K562 (cell line): ENCODE measurements around the gene ABCC1. TPM values are rescaled to one million over a fixed set of nuclear protein-coding genes. Genes with fewer than 3 reads are reported as not detected.

Experiments
- ATAC-seq: fragments of 200-7000 bp; cut with Tn5 transposase; 3 replicates; pipeline ENCODE4 v1.9.1; 2020; ENCODE audit warnings: moderate library complexity
- BruUV-seq: library from RNA; stranded (reverse); fragments of 400-500 nt; replicated peaks from 2 replicates; lab custom pipeline; 2021; lab: Mats Ljungman, UMichigan
- CTCF ChIA-PET: fragments of 300-600 bp; formaldehyde crosslinking; extraction: SDS; loops from one replicate; lab custom pipeline; 2021; ENCODE audit warnings: low intra/inter-chr PET ratio; lab: Yijun Ruan, JAX
- POLR2A ChIA-PET: fragments of 300-600, 350-650 bp; sonication (Branson Sonifier 250); formaldehyde crosslinking; extraction: SDS; loops from one replicate; lab custom pipeline; 2021; ENCODE audit warnings: antibody characterized with exemption, inconsistent platforms; lab: Yijun Ruan, JAX
- DNase-seq, 4 experiments: peaks; one replicate each; pipeline versions ENCODE4 v3.0.0 to v3.0.0-alpha.2; 2011 to 2018; ENCODE audit warnings: low spot score in 3 of 4, mixed read lengths in 3 of 4; ENCODE audit errors: extremely low read depth in 1 of 4
- FAIRE-seq: peaks from 2 replicates; lab custom pipeline; 2011; peaks lifted over from hg19 to GRCh38; lab: Jason Lieb, UNC
- H2AFZ ChIP-seq: 2 replicates; pipeline ENCODE4 v1.6.0; 2011; ENCODE audit warnings: low read depth, low read length, control low read depth, inconsistent platforms
- H3K27ac ChIP-seq: fragments of 200-600 bp; 3 replicates; pipeline ENCODE4 v1.8.0; 2011; ENCODE audit warnings: low read depth, mild to moderate bottlenecking, control low read depth, inconsistent platforms, low read length, moderate library complexity, mixed read lengths; ENCODE audit errors: extremely low read depth
- H3K27me3 ChIP-seq, 2 experiments: fragments of 300-600 bp in 1 of 2; 2 replicates in 1 of 2; 3 replicates in 1 of 2; pipeline versions ENCODE4 v1.6.0 to v1.8.0; 2011; ENCODE audit warnings: inconsistent platforms in 2 of 2, low read length in 2 of 2, mild to moderate bottlenecking in 1 of 2, mixed read lengths in 1 of 2, moderate library complexity in 1 of 2; ENCODE audit not compliant: control insufficient read depth in 2 of 2, insufficient read depth in 2 of 2
- H3K36me3 ChIP-seq: fragments of 300-600 bp; 3 replicates; pipeline ENCODE4 v1.8.0; 2011; ENCODE audit warnings: mild to moderate bottlenecking, low read length, inconsistent platforms; ENCODE audit not compliant: control insufficient read depth, insufficient read depth
- H3K4me1 ChIP-seq, 2 experiments: fragments of 200-600 bp in 1 of 2; replicated peaks in 1 of 2; 2 replicates in 1 of 2; 3 replicates in 1 of 2; pipeline versions ENCODE4 v1.5.1 to v1.8.0; 2011; ENCODE audit warnings: inconsistent platforms in 2 of 2, low read length in 2 of 2, mild to moderate bottlenecking in 1 of 2, mixed read lengths in 1 of 2, moderate library complexity in 1 of 2; ENCODE audit not compliant: control insufficient read depth in 2 of 2, insufficient read depth in 2 of 2
- H3K4me2 ChIP-seq: 2 replicates; pipeline ENCODE4 v1.6.1; 2011; ENCODE audit warnings: low read length, control low read depth, inconsistent platforms, mixed read lengths; ENCODE audit not compliant: insufficient read depth
- H3K4me3 ChIP-seq: fragments of 200-600 bp; sonication (generic), shearing (Covaris generic); 2 replicates; pipeline ENCODE4 v1.5.1; 2016; ENCODE audit warnings: control low read depth, inconsistent platforms
- H3K79me2 ChIP-seq: fragments of 200-600 bp; 3 replicates; pipeline ENCODE4 v1.8.0; 2011; ENCODE audit warnings: low read length, inconsistent platforms; ENCODE audit not compliant: control insufficient read depth, insufficient read depth
- H3K9ac ChIP-seq, 2 experiments: 2 replicates each; pipeline versions ENCODE4 v1.6.0 to v1.6.1; 2011; ENCODE audit warnings: low read depth in 2 of 2, low read length in 2 of 2, control low read depth in 1 of 2, inconsistent platforms in 1 of 2, mild to moderate bottlenecking in 1 of 2, mixed read lengths in 1 of 2; ENCODE audit not compliant: insufficient read depth in 1 of 2
- H3K9me1 ChIP-seq: one replicate; pipeline ENCODE4 v1.6.0; 2011; ENCODE audit warnings: inconsistent platforms, mild to moderate bottlenecking, low read length, moderate library complexity; ENCODE audit not compliant: control insufficient read depth, insufficient read depth
- H3K9me3 ChIP-seq: replicated peaks from 2 replicates; pipeline ENCODE4 v1.5.1; 2011; ENCODE audit warnings: low read depth, low read length, inconsistent platforms; ENCODE audit not compliant: control insufficient read depth, insufficient read depth
- H4K20me1 ChIP-seq: replicated peaks from 2 replicates; pipeline ENCODE4 v1.6.1; 2011; ENCODE audit warnings: low read length, inconsistent platforms, mixed read lengths; ENCODE audit not compliant: control insufficient read depth, insufficient read depth
- FOXA1 ChIP-seq: fragments of 450-650 bp; IDR thresholded peaks from 2 replicates; pipeline ENCODE4 v1.6.1; 2016; ENCODE audit warnings: mild to moderate bottlenecking, borderline replicate concordance
- HOXB6 ChIP-seq: fragments of 250-450 bp; sonication (Bioruptor Pico); IDR thresholded peaks from 2 replicates; pipeline ENCODE4 v1.5.1; 2022; ENCODE audit warnings: mild to moderate bottlenecking, borderline replicate concordance
- POLR3A ChIP-seq: IDR thresholded peaks from 2 replicates; pipeline ENCODE4 v1.6.1; 2011; ENCODE audit warnings: borderline replicate concordance, mild to moderate bottlenecking, moderate library complexity; ENCODE audit not compliant: insufficient read length, insufficient read depth; ENCODE audit errors: extremely low read depth
- PREB ChIP-seq: sonication (generic); formaldehyde crosslinking; IDR thresholded peaks from 2 replicates; pipeline ENCODE4 v1.8.1; 2023; ENCODE audit warnings: mild to moderate bottlenecking, missing genetic modification reagents
- RREB1 ChIP-seq: fragments of 250-450 bp; sonication (Bioruptor Pico); IDR thresholded peaks from 2 replicates; pipeline ENCODE4 v1.4.0; 2020
- SRSF3 ChIP-seq: fragments of 200-400 bp; formaldehyde crosslinking; IDR thresholded peaks from 2 replicates; pipeline ENCODE4 v1.6.1; 2016; ENCODE audit warnings: mild to moderate bottlenecking, low read length, moderate library complexity; ENCODE audit not compliant: insufficient read depth
- WGBS: fragments of 100-300 bp; shearing (Covaris generic); methylation state at CpG from one replicate; pipeline ENCODE4 v1.1.6; 2016; ENCODE audit warnings: low coverage, mixed read lengths; ENCODE audit not compliant: insufficient coverage; ENCODE audit errors: missing lambda C conversion rate; 5-methylcytosine and 5-hydroxymethylcytosine counted together
- in situ Hi-C: fragments of 300-500 bp; cut with MboI; formaldehyde crosslinking; loops from 4 replicates; pipeline ENCODE4 v1.15.0; 2018; ENCODE audit warnings: inconsistent platforms, mixed read lengths
- intact Hi-C: fragments of 100-400 bp; cut with micrococcal nuclease; formaldehyde crosslinking; loops from 2 replicates; pipeline ENCODE4 v1.14.2; 2022
- polyA plus RNA-seq, 8 experiments: library from polyadenylated mRNA; depleted of rRNA in 4 of 8; stranded (reverse) in 5 of 8; unstranded in 3 of 8; fragments of >200 nt; fragmentation: Nextera tagmentation in 2 of 8; fragmentation: Illumina TruSeq in 1 of 8; extraction: Ambion mirVana in 2 of 8; extraction: Trizol in 1 of 8; gene quantifications; 2 replicates each; pipeline versions ENCODE4 v1.2.1 to v1.2.3, GENCODE V29; 2011 to 2014; ENCODE audit warnings: inconsistent platforms in 1 of 8, missing spikeins in 1 of 8
- total RNA-seq, 7 experiments: library from RNA; depleted of rRNA in 6 of 7; stranded (reverse); fragments of >200 nt in 6 of 7; fragmentation: Illumina TruSeq in 2 of 7; extraction: Trizol in 2 of 7; gene quantifications; 2 replicates each; pipeline versions ENCODE4 v1.2.1 to v1.2.3, GENCODE V29; 2011 to 2021; ENCODE audit warnings: low replicate concordance in 1 of 7

ABCC1 gene
- total and polyA plus RNA-seq, 9 of the 15 experiments (the other 6 are each of a cell fraction or from before 2014, with no cell fraction given), result 3.9 to 41.6 (median 10.0) TPM

- Histone ChIP-seq H3K9ac (no peak overlapping the region), H3K79me2 (no peaks in the 10 kb centered on the region), H3K9me3 (no peaks in the 10 kb centered on the region), H3K27ac (no peak overlapping the region)
- ATAC-seq, result no peak
- no TSS peak for BruUV-seq
- no peak for TF ChIP-seq RREB1 (CRISPR knock-in tag)
- no peak for TF ChIP-seq PREB
- no peak for TF ChIP-seq FOXA1
- no peak for TF ChIP-seq SRSF3
- no peak for TF ChIP-seq HOXB6
- TF ChIP-seq POLR3A, result no peak
- TF ChIP-seq, all 486 proteins: peak for 0
- H3K9me1 ChIP-seq, result no peaks in the 10 kb centered on the region
- 38% methylated on average over 14 of the region's 14 CpGs for WGBS
- no peak for FAIRE-seq
- CTCF ChIA-PET, result no interaction called here
- POLR2A ChIA-PET, result interaction anchor here (0.8 kb wide), 1 partner anchor 12 kb away, joined by 3 read pairs; no protein-coding TSS in a partner anchor
- H3K4me1 ChIP-seq, result peaks cover 0 to 4% of the 10 kb centered on the region in 2 experiments; a peak in 2 of 5 replicates
- H3K27me3 ChIP-seq, result peaks cover 2 to 10% of the 10 kb centered on the region in 2 experiments; a peak in 2 of 5 replicates
- in situ Hi-C loops (no loop called here), intact Hi-C loops (no loop called here)
- no peaks in the 10 kb centered on the region for H3K36me3 ChIP-seq
- H2AFZ ChIP-seq, result no peak overlapping the region
- H4K20me1 ChIP-seq, result no peaks in the 10 kb centered on the region
- no peak overlapping the region for H3K4me2 ChIP-seq
- no peak for DNase-seq
- H3K4me3 ChIP-seq, result no peak overlapping the region
Measured at GRCh38 chr16:16168431-16168830, 219.0 kb downstream of the ABCC1 start.
